Keratinocyte (primary cell): ENCODE data around the gene CASTOR1. TPM values are rescaled to one million over a fixed set of nuclear protein-coding genes. Genes with fewer than 3 reads are reported as not detected.

Experiments used
- DNase-seq: peaks from one replicate; pipeline ENCODE4 v3.0.0-alpha.2; 2011; ENCODE audit warnings: low read depth, missing footprints, low spot score
- FAIRE-seq: peaks from 2 replicates; lab custom pipeline; 2011; peaks lifted over from hg19 to GRCh38; lab: Jason Lieb, UNC
- H2AFZ ChIP-seq: 2 replicates; pipeline ENCODE4 v1.6.0; 2012; ENCODE audit warnings: low read length, control low read depth, inconsistent platforms; ENCODE audit not compliant: control insufficient read depth
- H3K27ac ChIP-seq: 2 replicates; pipeline ENCODE4 v1.5.1; 2011; ENCODE audit warnings: low read length; ENCODE audit not compliant: control insufficient read depth, insufficient read depth
- H3K27me3 ChIP-seq: 3 replicates; pipeline ENCODE4 v1.6.0; 2011; ENCODE audit warnings: low read length; ENCODE audit not compliant: control insufficient read depth, insufficient read depth; ENCODE audit errors: extremely low read depth
- H3K36me3 ChIP-seq, 2 experiments: 2 replicates in 1 of 2; 3 replicates in 1 of 2; pipeline ENCODE4 v1.5.1; 2011; ENCODE audit warnings: low read length in 2 of 2, mild to moderate bottlenecking in 1 of 2; ENCODE audit not compliant: control insufficient read depth in 2 of 2, insufficient read depth in 2 of 2; ENCODE audit errors: extremely low read depth in 1 of 2
- H3K4me1 ChIP-seq: 3 replicates; pipeline ENCODE4 v1.5.1; 2011; ENCODE audit warnings: low read length; ENCODE audit not compliant: control insufficient read depth, insufficient read depth; ENCODE audit errors: extremely low read depth
- H3K4me2 ChIP-seq: 3 replicates; pipeline ENCODE4 v1.6.0; 2011; ENCODE audit warnings: low read depth, low read length; ENCODE audit not compliant: control insufficient read depth, insufficient read depth; ENCODE audit errors: extremely low read depth
- H3K4me3 ChIP-seq, 3 experiments: fragments of 200-600 bp in 1 of 3; sonication (generic) in 1 of 3; 2 replicates in 2 of 3; 3 replicates in 1 of 3; pipeline ENCODE4 v1.5.1; 2011 to 2016; ENCODE audit warnings: low read length in 3 of 3, mild to moderate bottlenecking in 3 of 3, control low read depth in 2 of 3, inconsistent platforms in 1 of 3, low read depth in 1 of 3, mixed read lengths in 1 of 3, mixed run types in 1 of 3, moderate library complexity in 1 of 3; ENCODE audit not compliant: control insufficient read depth in 2 of 3, insufficient read depth in 2 of 3; ENCODE audit errors: extremely low read depth in 1 of 3
- H3K79me2 ChIP-seq: 2 replicates; pipeline ENCODE4 v1.6.0; 2012; ENCODE audit warnings: low read length; ENCODE audit not compliant: control insufficient read depth, insufficient read depth
- H3K9ac ChIP-seq: 3 replicates; pipeline ENCODE4 v1.6.0; 2011; ENCODE audit warnings: low read length; ENCODE audit not compliant: control insufficient read depth, insufficient read depth; ENCODE audit errors: extremely low read depth
- H3K9me1 ChIP-seq: 3 replicates; pipeline ENCODE4 v1.6.0; 2011; ENCODE audit warnings: low read length; ENCODE audit not compliant: control insufficient read depth, insufficient read depth; ENCODE audit errors: extremely low read depth
- H3K9me3 ChIP-seq: 2 replicates; pipeline ENCODE4 v1.5.1; 2012; ENCODE audit warnings: low read depth, low read length; ENCODE audit not compliant: control insufficient read depth
- H4K20me1 ChIP-seq: 3 replicates; pipeline ENCODE4 v1.6.0; 2011; ENCODE audit warnings: low read length; ENCODE audit not compliant: control insufficient read depth, insufficient read depth; ENCODE audit errors: extremely low read depth
- EZH2 ChIP-seq: IDR thresholded peaks from one replicate; pipeline ENCODE4 v1.6.1; 2012; ENCODE audit warnings: inconsistent platforms, mild to moderate bottlenecking, low read length, moderate library complexity
- dilution Hi-C: fragments of 300-500 bp; cut with MboI; formaldehyde crosslinking; loops from one replicate; pipeline ENCODE4 v1.7.0; 2020; ENCODE audit warnings: low sequenced_read_pairs; ENCODE audit not compliant: extremely low pct_ligation_motif_present
- polyA plus RNA-seq, 5 experiments: library from polyadenylated mRNA; depleted of rRNA in 3 of 5; stranded (reverse) in 3 of 5; stranded (forward) in 1 of 5; unstranded in 1 of 5; fragments of >200 nt; gene quantifications; 1 replicate in 1 of 5; 2 replicates in 3 of 5; 3 replicates in 1 of 5; pipeline versions ENCODE4 v1.2.1 to v1.2.3, GENCODE V29; 2011 to 2012; ENCODE audit warnings: missing spikeins in 2 of 5, low read depth in 1 of 5, low replicate concordance in 1 of 5
- TF ChIP-seq, protein P1 (sequence below), 3 experiments: IDR thresholded peaks in 1 of 3; conservative IDR thresholded peaks in 1 of 3; optimal IDR thresholded peaks in 1 of 3; 2 replicates in 2 of 3; 3 replicates in 1 of 3; pipeline versions ENCODE3 to v1.5.1; 2011; ENCODE audit warnings: low read length in 3 of 3, mild to moderate bottlenecking in 3 of 3, moderate library complexity in 2 of 3, control low read depth in 1 of 3, inconsistent platforms in 1 of 3; ENCODE audit not compliant: insufficient read depth in 2 of 3; ENCODE audit errors: extremely low read depth in 1 of 3

Gene CASTOR1
- polyA plus RNA-seq, 1 donor (not counting 4 experiments of a cell fraction or from before 2014, with no cell fraction given), result 9.1 TPM

DNA sequence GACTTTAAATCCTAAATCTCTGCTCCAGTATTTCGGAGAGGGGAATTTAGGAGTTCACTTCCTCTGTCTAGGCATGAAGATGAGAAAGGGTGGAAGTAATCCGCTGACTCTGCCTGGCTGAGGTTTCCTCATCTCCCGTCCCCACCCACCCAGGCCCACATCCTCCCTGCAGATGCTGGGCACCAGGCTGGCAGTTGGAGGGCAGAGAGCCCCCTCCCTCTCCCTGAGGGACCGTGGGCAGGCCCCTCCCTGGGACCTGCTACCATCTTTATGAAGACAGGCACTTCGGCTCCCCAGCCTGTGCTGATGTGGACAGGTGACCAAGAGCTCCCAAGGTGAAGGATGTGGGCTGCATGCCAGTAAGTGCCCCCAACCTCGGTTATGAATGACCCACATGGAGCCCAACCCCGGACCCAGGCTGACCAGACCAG lies 6.7 kb downstream of the CASTOR1 start:
- dilution Hi-C loops, result no loop called here
- Histone ChIP-seq H3K4me1 (peaks cover 5% of the 10 kb centered on the region), H3K4me2 (no peak overlapping the region), H3K27me3 (no peaks in the 10 kb centered on the region), H3K9me1 (no peaks in the 10 kb centered on the region), H3K36me3 (peaks cover 0 to 7% of the 10 kb centered on the region in 2 experiments), H4K20me1 (no peaks in the 10 kb centered on the region), H3K9ac (no peak overlapping the region), H2AFZ (no peak overlapping the region), H3K27ac (no peak overlapping the region), H3K9me3 (no peaks in the 10 kb centered on the region), H3K4me3 (no peak overlapping the region), H3K79me2 (no peaks in the 10 kb centered on the region)
- DNase-seq (no peak), FAIRE-seq (no peak)
- TF ChIP-seq, protein P1, sequence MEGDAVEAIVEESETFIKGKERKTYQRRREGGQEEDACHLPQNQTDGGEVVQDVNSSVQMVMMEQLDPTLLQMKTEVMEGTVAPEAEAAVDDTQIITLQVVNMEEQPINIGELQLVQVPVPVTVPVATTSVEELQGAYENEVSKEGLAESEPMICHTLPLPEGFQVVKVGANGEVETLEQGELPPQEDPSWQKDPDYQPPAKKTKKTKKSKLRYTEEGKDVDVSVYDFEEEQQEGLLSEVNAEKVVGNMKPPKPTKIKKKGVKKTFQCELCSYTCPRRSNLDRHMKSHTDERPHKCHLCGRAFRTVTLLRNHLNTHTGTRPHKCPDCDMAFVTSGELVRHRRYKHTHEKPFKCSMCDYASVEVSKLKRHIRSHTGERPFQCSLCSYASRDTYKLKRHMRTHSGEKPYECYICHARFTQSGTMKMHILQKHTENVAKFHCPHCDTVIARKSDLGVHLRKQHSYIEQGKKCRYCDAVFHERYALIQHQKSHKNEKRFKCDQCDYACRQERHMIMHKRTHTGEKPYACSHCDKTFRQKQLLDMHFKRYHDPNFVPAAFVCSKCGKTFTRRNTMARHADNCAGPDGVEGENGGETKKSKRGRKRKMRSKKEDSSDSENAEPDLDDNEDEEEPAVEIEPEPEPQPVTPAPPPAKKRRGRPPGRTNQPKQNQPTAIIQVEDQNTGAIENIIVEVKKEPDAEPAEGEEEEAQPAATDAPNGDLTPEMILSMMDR (optimal IDR thresholded peaks at IDR 0.05 in 1 of 3, IDR thresholded peaks at IDR 0.05 in 1 of 3, conservative IDR thresholded peaks at IDR 0.05 in 1 of 3; ENCODE audit: extremely low read depth in 1 of 3, insufficient read depth in 2 of 3, low read length in 3 of 3), result no peak
- no peak for TF ChIP-seq EZH2

DNA sequence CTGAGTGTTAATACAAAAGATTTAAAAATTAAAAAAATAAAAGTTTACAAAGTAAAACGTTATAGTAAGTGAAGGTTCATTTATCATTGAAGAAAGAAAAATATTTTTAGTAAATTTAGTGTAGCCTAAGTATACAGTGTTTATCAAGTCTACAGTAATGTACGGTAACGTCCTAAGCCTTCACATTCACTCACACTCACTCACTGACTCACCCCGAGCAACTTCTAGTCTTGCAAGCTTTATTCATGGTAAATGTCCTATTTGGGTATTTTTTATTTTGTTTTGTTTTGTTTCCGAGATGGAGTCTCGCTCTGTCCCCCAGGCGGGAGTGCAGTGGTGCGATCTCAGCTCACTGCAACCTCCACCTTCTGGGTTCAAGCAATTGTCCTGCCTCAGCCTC lies 8.8 kb downstream of the CASTOR1 start:
- no peak overlapping the region for H3K4me3 ChIP-seq
- H3K27ac ChIP-seq, result no peak overlapping the region
- no peaks in the 10 kb centered on the region for H3K9me3 ChIP-seq
- dilution Hi-C loops, result no loop called here
- no peaks in the 10 kb centered on the region for H3K79me2 ChIP-seq
- no peaks in the 10 kb centered on the region for H3K9me1 ChIP-seq
- DNase-seq, result no peak
- no peaks in the 10 kb centered on the region for H3K27me3 ChIP-seq
- H4K20me1 ChIP-seq, result no peaks in the 10 kb centered on the region
- H3K4me1 ChIP-seq, result peaks cover 13% of the 10 kb centered on the region
- TF ChIP-seq, protein P1 (optimal IDR thresholded peaks at IDR 0.05 in 1 of 3, IDR thresholded peaks at IDR 0.05 in 1 of 3, conservative IDR thresholded peaks at IDR 0.05 in 1 of 3; ENCODE audit: extremely low read depth in 1 of 3, insufficient read depth in 2 of 3, low read length in 3 of 3), result no peak
- TF ChIP-seq EZH2, result no peak
- H2AFZ ChIP-seq, result no peak overlapping the region
- H3K36me3 ChIP-seq, result peaks cover 0 to 5% of the 10 kb centered on the region in 2 experiments
- H3K4me2 ChIP-seq, result no peak overlapping the region
- no peak for FAIRE-seq
- H3K9ac ChIP-seq, result no peak overlapping the region
